AG04450 (cell line): Measurements from ENCODE around the gene UTF1. TPM values are rescaled to one million over a fixed set of nuclear protein-coding genes. Genes with fewer than 3 reads are reported as not detected.

Experiments
- CTCF ChIA-PET: fragments of 300-600, 350-600 bp; formaldehyde crosslinking; extraction: SDS; loops from one replicate; lab custom pipeline; 2022; ENCODE audit warnings: antibody characterized with exemption, inconsistent platforms; lab: Charles Lee
- POLR2A ChIA-PET: fragments of 350-600 bp; formaldehyde crosslinking; extraction: SDS; loops from one replicate; lab custom pipeline; 2021; ENCODE audit warnings: antibody characterized with exemption, inconsistent platforms; lab: Yijun Ruan, JAX
- DNase-seq: peaks from one replicate; pipeline ENCODE4 v3.0.0-alpha.2; 2011; ENCODE audit warnings: low read depth, low spot score
- H3K27ac ChIP-seq: one replicate; pipeline ENCODE4 v1.5.1; 2012; ENCODE audit warnings: low read depth, low read length, control low read depth
- H3K27me3 ChIP-seq: one replicate; pipeline ENCODE4 v1.6.0; 2012; ENCODE audit warnings: low read length; ENCODE audit not compliant: control insufficient read depth, insufficient read depth
- H3K4me3 ChIP-seq: 2 replicates; pipeline ENCODE4 v1.5.1; 2011; ENCODE audit warnings: mild to moderate bottlenecking, low read depth, low read length, control low read depth
- H3K9me3 ChIP-seq: 2 replicates; pipeline ENCODE4 v1.5.1; 2012; ENCODE audit warnings: low read length; ENCODE audit not compliant: control insufficient read depth, insufficient read depth
- polyA plus RNA-seq: library from polyadenylated mRNA; depleted of rRNA; stranded (reverse); fragments of >200 nt; gene quantifications from 2 replicates; pipeline ENCODE4 v1.2.3, GENCODE V29; 2011
- TF ChIP-seq, protein P1 (sequence below): IDR thresholded peaks from 2 replicates; pipeline ENCODE4 v1.5.1; 2011; ENCODE audit warnings: low read depth, low read length, control low read depth, inconsistent platforms

UTF1 gene
- polyA plus RNA-seq, 1 experiment = not detected

DNA sequence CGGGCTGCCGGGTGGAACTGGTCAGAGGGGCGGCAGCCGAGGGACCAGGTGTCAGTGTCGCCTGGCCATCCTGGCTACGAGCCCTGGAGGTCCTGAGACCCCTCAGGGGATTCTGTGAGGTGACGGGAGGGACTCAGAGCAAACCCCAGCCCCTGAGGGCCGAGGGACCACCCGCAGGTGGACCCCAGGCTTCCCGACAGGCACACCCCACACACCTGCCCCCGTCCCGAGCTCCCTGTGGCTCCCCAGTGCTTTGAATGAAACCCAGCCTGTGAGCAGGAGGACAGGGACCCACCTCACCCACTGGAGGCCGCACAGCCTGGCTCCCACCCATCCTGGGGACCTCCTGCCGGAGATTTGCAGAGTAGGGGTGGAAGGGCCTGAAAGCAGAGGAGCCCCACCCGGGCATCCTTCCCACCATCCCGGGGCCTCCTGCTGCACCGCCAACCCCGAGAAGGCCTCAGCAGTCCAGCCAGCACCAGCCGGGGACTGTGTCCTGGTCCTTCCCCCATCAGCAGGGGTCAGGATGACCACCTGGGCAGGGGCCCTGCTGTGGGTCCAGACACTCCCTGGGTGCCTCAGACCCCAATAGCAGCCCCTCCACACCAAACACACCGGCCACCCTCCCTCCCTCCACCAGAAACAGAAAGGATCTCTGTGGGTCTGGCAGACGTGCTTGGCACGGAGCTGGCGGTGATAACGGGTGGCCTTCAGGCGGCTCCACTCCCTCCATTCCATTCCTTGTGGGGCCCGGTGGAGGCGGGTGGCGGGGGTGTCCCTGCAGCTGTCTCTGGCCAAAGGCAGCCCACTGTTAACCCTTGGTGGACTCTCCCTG is 21.6 kb downstream of the UTF1 start:
- CTCF ChIA-PET = no interaction called here
- Histone ChIP-seq H3K27ac (no peak overlapping the region), H3K9me3 (no peaks in the 10 kb centered on the region; the same call in 1 of the 2 replicates), H3K4me3 (no peak overlapping the region), H3K27me3 (peaks cover 13% of the 10 kb centered on the region)
- POLR2A ChIA-PET = no interaction called here
- TF ChIP-seq, protein P1, sequence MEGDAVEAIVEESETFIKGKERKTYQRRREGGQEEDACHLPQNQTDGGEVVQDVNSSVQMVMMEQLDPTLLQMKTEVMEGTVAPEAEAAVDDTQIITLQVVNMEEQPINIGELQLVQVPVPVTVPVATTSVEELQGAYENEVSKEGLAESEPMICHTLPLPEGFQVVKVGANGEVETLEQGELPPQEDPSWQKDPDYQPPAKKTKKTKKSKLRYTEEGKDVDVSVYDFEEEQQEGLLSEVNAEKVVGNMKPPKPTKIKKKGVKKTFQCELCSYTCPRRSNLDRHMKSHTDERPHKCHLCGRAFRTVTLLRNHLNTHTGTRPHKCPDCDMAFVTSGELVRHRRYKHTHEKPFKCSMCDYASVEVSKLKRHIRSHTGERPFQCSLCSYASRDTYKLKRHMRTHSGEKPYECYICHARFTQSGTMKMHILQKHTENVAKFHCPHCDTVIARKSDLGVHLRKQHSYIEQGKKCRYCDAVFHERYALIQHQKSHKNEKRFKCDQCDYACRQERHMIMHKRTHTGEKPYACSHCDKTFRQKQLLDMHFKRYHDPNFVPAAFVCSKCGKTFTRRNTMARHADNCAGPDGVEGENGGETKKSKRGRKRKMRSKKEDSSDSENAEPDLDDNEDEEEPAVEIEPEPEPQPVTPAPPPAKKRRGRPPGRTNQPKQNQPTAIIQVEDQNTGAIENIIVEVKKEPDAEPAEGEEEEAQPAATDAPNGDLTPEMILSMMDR = no peak
- no peak for DNase-seq

DNA sequence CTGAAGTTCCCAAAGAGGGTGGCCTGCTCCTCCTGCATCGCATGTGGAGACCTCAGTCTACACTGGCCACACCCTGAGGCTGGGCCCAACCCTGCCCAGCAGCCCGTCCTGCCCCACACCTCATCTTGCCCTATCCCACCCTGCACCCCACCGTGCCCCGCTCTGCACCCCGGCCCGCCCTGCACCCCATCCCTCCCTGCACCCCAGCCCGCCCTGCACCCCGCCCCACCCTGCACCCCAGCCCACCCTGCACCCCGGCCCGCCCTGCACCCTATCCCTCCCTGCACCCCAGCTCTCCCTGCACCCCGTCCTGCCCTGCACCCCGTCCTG is 22.2 kb downstream of the UTF1 start:
- H3K27me3 ChIP-seq = peaks cover 13% of the 10 kb centered on the region
- H3K4me3 ChIP-seq = no peak overlapping the region
- ChIA-PET POLR2A (no interaction called here), CTCF (no interaction called here)
- no peak for DNase-seq
- TF ChIP-seq, protein P1 = no peak
- H3K27ac ChIP-seq = no peak overlapping the region
- no peaks in the 10 kb centered on the region; the same call in 1 of the 2 replicates for H3K9me3 ChIP-seq

DNA sequence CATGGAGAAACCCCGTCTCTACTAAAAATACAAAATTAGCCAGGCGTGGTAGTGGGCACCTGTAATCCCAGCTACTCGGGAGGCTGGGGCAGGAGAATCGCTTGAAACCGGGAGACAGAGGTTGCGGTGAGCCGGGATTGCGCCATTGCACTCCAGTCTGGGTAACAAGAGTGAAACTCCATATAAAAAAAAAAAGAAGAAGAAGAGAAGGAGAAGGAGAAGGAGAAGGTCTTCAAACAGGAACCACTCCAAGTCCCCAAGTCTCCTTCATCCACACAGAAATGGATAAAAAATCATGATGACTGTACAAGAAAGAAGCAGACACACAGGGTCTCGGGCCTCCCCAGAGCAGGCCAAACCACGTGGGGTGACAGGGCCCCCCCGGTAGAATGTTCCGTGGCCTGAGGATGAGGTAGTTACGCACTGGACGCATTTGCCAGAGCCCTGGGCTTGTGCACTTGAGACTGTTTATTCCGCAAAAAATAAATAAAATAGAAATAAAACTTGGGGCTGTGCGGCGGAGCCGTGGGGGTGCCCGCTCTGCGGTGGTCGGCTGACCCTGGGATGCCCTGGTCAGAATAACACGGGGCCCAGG is 23.4 kb downstream of the UTF1 start:
- Histone ChIP-seq H3K27ac (no peak overlapping the region), H3K9me3 (no peaks in the 10 kb centered on the region; the same call in 1 of the 2 replicates), H3K27me3 (peaks cover 11% of the 10 kb centered on the region), H3K4me3 (no peak overlapping the region)
- ChIA-PET CTCF (no interaction called here), POLR2A (no interaction called here)
- no peak for DNase-seq
- TF ChIP-seq, protein P1 = no peak

DNA sequence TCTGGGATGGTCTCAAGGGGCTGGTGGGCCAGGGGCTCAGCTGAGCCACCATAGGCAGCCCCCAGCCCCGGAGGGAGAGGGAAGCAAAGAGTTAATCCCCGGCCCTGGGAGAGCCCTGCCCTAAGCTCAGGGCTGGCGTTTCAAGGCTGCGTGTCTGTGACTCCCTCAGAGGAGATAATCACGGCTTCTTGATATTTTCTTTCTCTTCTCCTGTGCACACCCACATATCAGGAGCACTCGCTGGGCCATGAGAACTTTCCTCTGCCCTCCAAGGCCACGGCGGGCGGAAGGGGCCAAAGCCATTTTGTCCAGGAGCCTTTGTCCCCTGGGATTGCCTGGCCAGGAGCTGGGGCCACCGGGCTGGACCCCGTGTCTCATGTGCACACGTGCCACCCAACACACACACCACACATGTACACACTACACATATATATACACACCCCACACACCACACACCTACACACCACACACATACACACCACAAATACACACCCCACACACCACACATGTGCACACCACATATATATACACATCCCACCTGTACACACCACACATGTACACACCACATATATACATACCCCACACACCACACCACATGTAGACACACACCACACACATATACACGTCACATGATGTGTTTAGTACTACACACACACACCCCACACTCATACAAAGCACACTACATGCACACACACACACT is 24.6 kb downstream of the UTF1 start:
- TF ChIP-seq, protein P1 = no peak
- DNase-seq = no peak
- Histone ChIP-seq H3K27ac (no peak overlapping the region), H3K9me3 (no peaks in the 10 kb centered on the region; the same call in 1 of the 2 replicates), H3K4me3 (no peak overlapping the region), H3K27me3 (peaks cover 11% of the 10 kb centered on the region)
- POLR2A ChIA-PET = interaction anchor here (0.6 kb wide), 2 partner anchors 41 to 136 kb away, joined by 3 to 4 read pairs; no protein-coding TSS in a partner anchor
- CTCF ChIA-PET = no interaction called here

DNA sequence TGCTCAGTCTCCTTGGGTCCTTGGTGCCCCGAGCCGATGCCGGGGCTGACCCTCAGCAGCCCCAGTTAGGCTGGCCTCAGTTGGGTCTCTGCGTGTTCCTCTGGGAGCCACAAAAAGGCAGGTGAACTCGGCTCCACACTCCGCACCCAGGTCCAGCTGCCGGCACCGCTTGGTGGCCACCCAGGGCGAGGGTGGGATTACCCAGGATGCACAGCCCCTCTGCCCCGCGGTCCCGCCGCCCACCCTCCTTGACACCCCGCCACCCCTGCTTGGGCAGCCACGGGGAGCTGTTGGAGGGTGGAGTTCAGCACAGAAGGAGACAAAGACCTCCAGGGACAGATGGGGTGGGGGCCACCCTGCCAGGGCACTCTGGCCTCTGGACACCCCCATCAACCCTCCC is 25.3 kb downstream of the UTF1 start:
- Histone ChIP-seq H3K9me3 (no peaks in the 10 kb centered on the region; the same call in 1 of the 2 replicates), H3K27ac (no peak overlapping the region), H3K4me3 (no peak overlapping the region), H3K27me3 (peaks cover 7% of the 10 kb centered on the region)
- TF ChIP-seq, protein P1 = no peak
- no peak for DNase-seq
- ChIA-PET POLR2A (no interaction called here), CTCF (no interaction called here)
